ENCODE results near the gene CCL26.

- TF ChIP-seq CBX1 (IDR thresholded peaks at IDR 0.05; ENCODE audit: low read depth) (no peak), CTCF (CRISPR knock-in tag; IDR thresholded peaks at IDR 0.05) (no peak), DR1 (CRISPR knock-in tag; IDR thresholded peaks at IDR 0.05) (no peak), NFE2L2 (IDR thresholded peaks at IDR 0.05; ENCODE audit: low read length) (no peak), SALL2 (CRISPR knock-in tag; IDR thresholded peaks at IDR 0.05) (no peak), ZNF333 (CRISPR knock-in tag; IDR thresholded peaks at IDR 0.05; ENCODE audit: borderline replicate concordance) (no peak), ARNT2 (CRISPR knock-in tag; IDR thresholded peaks at IDR 0.05; ENCODE audit: low read depth) (no peak), EZH2 (conservative IDR thresholded peaks at IDR 0.05; ENCODE audit: low read depth, low read length) (no peak), RFX1 (IDR thresholded peaks at IDR 0.05) (no peak), POLR2A (IDR thresholded peaks at IDR 0.05; ENCODE audit: insufficient read depth in 1 of 2, low read depth in 2 of 2, low read length in 2 of 2) (no peak), SRSF1 (optimal IDR thresholded peaks at IDR 0.05; ENCODE audit: low read depth, low read length) (no peak), PRDM4 (CRISPR knock-in tag; IDR thresholded peaks at IDR 0.05; ENCODE audit: borderline replicate concordance) (no peak), FOXP1 (IDR thresholded peaks at IDR 0.05) (no peak), FOXP1 (CRISPR knock-in tag; IDR thresholded peaks at IDR 0.05) (no peak)
Observed at GRCh38 chr7:75804004-75804403, 32.0 kb upstream of the CCL26 start.

All from HepG2 (cell line).